CD4-positive, alpha-beta T cell (primary cell): ENCODE data around the gene DERL2. TPM values are rescaled to one million over a fixed set of nuclear protein-coding genes. Genes with fewer than 3 reads are reported as not detected.

Experiments used
- ATAC-seq: fragments of 200-7000 bp; cut with Tn5 transposase; one replicate; pipeline ENCODE4 v1.10.0; 2022; ENCODE audit warnings: mild to moderate bottlenecking; ENCODE audit not compliant: poor library complexity
- CTCF ChIA-PET: fragments of 350-600 bp; sonication (Branson Sonifier 250); formaldehyde crosslinking; loops from one replicate; lab custom pipeline; 2021; ENCODE audit warnings: antibody characterized with exemption, inconsistent platforms; lab: Charles Lee
- POLR2A ChIA-PET: fragments of 350-600 bp; sonication (Branson Sonifier 250); formaldehyde crosslinking; loops from one replicate; lab custom pipeline; 2021; ENCODE audit warnings: antibody characterized with exemption, inconsistent platforms; lab: Charles Lee
- DNase-seq, 14 experiments: peaks; one replicate each; pipeline ENCODE4 v3.0.0-alpha.2; 2013 to 2020; ENCODE audit warnings: mixed read lengths in 2 of 14
- H3K27ac ChIP-seq, 2 donors: one replicate each; pipeline versions ENCODE4 v1.5.1 to v1.7.0; 2013; ENCODE audit warnings: low read length in 2 of 2, low read depth in 1 of 2, mild to moderate bottlenecking in 1 of 2
- H3K27me3 ChIP-seq, 2 experiments: 1 replicate in 1 of 2; 2 replicates in 1 of 2; pipeline versions ENCODE4 v1.6.1 to v1.7.0; 2013; ENCODE audit warnings: low read length in 2 of 2, control low read depth in 1 of 2, mild to moderate bottlenecking in 1 of 2, moderate library complexity in 1 of 2; ENCODE audit not compliant: insufficient read depth in 2 of 2, control insufficient read depth in 1 of 2
- H3K36me3 ChIP-seq: one replicate; pipeline ENCODE4 v1.6.1; 2013; ENCODE audit warnings: low read length, control low read depth; ENCODE audit not compliant: insufficient read depth
- H3K4me1 ChIP-seq: one replicate; pipeline ENCODE4 v1.6.1; 2013; ENCODE audit warnings: low read length, control low read depth; ENCODE audit not compliant: insufficient read depth
- H3K4me3 ChIP-seq: one replicate; pipeline ENCODE4 v1.5.1; 2013; ENCODE audit warnings: mild to moderate bottlenecking, low read length, moderate library complexity
- H3K9me3 ChIP-seq, 2 experiments: 1 replicate in 1 of 2; 2 replicates in 1 of 2; pipeline versions ENCODE4 v1.6.1 to v1.7.0; 2013; ENCODE audit warnings: low read length in 2 of 2, mild to moderate bottlenecking in 2 of 2, control low read depth in 1 of 2, moderate library complexity in 1 of 2; ENCODE audit not compliant: control insufficient read depth in 1 of 2, insufficient read depth in 1 of 2
- H3K27ac Mint-ChIP-seq: one replicate; pipeline ENCODE4 v1.8.0; 2020; ENCODE audit warnings: mixed read lengths
- H3K27me3 Mint-ChIP-seq: one replicate; pipeline ENCODE4 v1.8.0; 2021; ENCODE audit warnings: mixed read lengths
- H3K36me3 Mint-ChIP-seq: one replicate; pipeline ENCODE4 v1.8.0; 2021; ENCODE audit warnings: low read depth, mixed read lengths
- H3K4me1 Mint-ChIP-seq: one replicate; pipeline ENCODE4 v1.8.0; 2021; ENCODE audit warnings: low read depth, mixed read lengths
- H3K4me3 Mint-ChIP-seq: one replicate; pipeline ENCODE4 v1.8.0; 2020; ENCODE audit warnings: mild to moderate bottlenecking, mixed read lengths
- H3K9me3 Mint-ChIP-seq: one replicate; pipeline ENCODE4 v1.8.0; 2020; ENCODE audit warnings: mixed read lengths
- intact Hi-C, 2 experiments: fragments of 100-400 bp; cut with DNase I in 1 of 2; cut with micrococcal nuclease in 1 of 2; formaldehyde crosslinking; loops; one replicate each; pipeline versions ENCODE4 v1.15.1 to v1.9.0; 2023 to 2025; cut with DNase I, micrococcal nuclease
- total RNA-seq, 174 experiments: library from RNA in 2 of 174; stranded (reverse) in 2 of 174; gene quantifications; one replicate each; pipeline ENCODE4 v1.2.3 and lab custom pipeline; 2021 to 2026
- TF ChIP-seq, protein P1 (sequence below): fragments of 200-600 bp; IDR thresholded peaks from one replicate; pipeline ENCODE4 v1.8.0; 2022; ENCODE audit warnings: antibody characterized with exemption, mild to moderate bottlenecking

The DERL2 gene
- total RNA-seq, 2 experiments from 2014 or later, result 88.3 to 98.7 TPM

- no peaks in the 10 kb centered on the region for H3K9me3 ChIP-seq
- DNase-seq (no peak), ATAC-seq (no peak)
- H3K4me3 Mint-ChIP-seq, result no peak overlapping the region
- H3K27me3 ChIP-seq, result no peaks in the 10 kb centered on the region
- TF ChIP-seq, protein P1, sequence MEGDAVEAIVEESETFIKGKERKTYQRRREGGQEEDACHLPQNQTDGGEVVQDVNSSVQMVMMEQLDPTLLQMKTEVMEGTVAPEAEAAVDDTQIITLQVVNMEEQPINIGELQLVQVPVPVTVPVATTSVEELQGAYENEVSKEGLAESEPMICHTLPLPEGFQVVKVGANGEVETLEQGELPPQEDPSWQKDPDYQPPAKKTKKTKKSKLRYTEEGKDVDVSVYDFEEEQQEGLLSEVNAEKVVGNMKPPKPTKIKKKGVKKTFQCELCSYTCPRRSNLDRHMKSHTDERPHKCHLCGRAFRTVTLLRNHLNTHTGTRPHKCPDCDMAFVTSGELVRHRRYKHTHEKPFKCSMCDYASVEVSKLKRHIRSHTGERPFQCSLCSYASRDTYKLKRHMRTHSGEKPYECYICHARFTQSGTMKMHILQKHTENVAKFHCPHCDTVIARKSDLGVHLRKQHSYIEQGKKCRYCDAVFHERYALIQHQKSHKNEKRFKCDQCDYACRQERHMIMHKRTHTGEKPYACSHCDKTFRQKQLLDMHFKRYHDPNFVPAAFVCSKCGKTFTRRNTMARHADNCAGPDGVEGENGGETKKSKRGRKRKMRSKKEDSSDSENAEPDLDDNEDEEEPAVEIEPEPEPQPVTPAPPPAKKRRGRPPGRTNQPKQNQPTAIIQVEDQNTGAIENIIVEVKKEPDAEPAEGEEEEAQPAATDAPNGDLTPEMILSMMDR, result no peak
- no peak overlapping the region for H3K27ac ChIP-seq
- no peak overlapping the region for H3K27ac Mint-ChIP-seq
- H3K27me3 Mint-ChIP-seq, result no peaks in the 10 kb centered on the region
- peaks cover 84% of the 10 kb centered on the region for H3K36me3 Mint-ChIP-seq
- H3K9me3 Mint-ChIP-seq, result no peaks in the 10 kb centered on the region
- H3K4me3 ChIP-seq, result no peak overlapping the region
- H3K36me3 ChIP-seq, result peaks cover 81% of the 10 kb centered on the region
- CTCF ChIA-PET, result interaction anchor here (3.6 kb wide), 1 partner anchor 14 kb away, joined by 31 read pairs; the partner anchor contains the start of gene C1QBP
- POLR2A ChIA-PET, result no interaction called here
- H3K4me1 Mint-ChIP-seq, result peaks cover 35% of the 10 kb centered on the region
- intact Hi-C loops, result loop anchor here in 1 of 2 experiments (5.0 to 10.0 kb wide), 2 partner anchors 228 to 1220 kb away; partner anchors contain the start of genes KIAA0753 and TXNDC17
- peaks cover 12% of the 10 kb centered on the region for H3K4me1 ChIP-seq
Observed at GRCh38 chr17:5424909-5425308, 61.1 kb downstream of the DERL2 start.

GRCh38 chr17:5422505-5422904 is 63.5 kb downstream of the DERL2 start:
- CTCF ChIA-PET, result interaction anchor here (3.6 kb wide), 1 partner anchor 17 kb away, joined by 31 read pairs; the partner anchor contains the start of gene C1QBP
- DNase-seq, result no peak
- ATAC-seq, result no peak
- H3K27ac Mint-ChIP-seq, result peak overlapping the region; percentile 1
- POLR2A ChIA-PET, result interaction anchor here (1.0 to 1.1 kb wide), 2 partner anchors 46 to 63 kb away, joined by 3 read pairs; partner anchors contain the start of genes DERL2, DHX33 and MIS12
- TF ChIP-seq, protein P1, result no peak
- H3K27me3 Mint-ChIP-seq, result no peaks in the 10 kb centered on the region
- Histone ChIP-seq H3K27ac (no peak overlapping the region), H3K4me1 (peaks cover 22% of the 10 kb centered on the region), H3K4me3 (no peak overlapping the region), H3K27me3 (no peaks in the 10 kb centered on the region), H3K9me3 (no peaks in the 10 kb centered on the region), H3K36me3 (peaks cover 61% of the 10 kb centered on the region)
- H3K36me3 Mint-ChIP-seq, result peaks cover 76% of the 10 kb centered on the region
- H3K4me3 Mint-ChIP-seq, result peak overlapping the region; percentile 45
- no peaks in the 10 kb centered on the region for H3K9me3 Mint-ChIP-seq
- peaks cover 47% of the 10 kb centered on the region for H3K4me1 Mint-ChIP-seq
- intact Hi-C loops, result loop anchor here in 1 of 2 experiments (5.0 to 10.0 kb wide), 2 partner anchors 225 to 1222 kb away; partner anchors contain the start of genes KIAA0753 and TXNDC17

Other genes with a start within 250 kb of the DERL2 start
- gene RABEP1, start 203.9 kb downstream of the DERL2 start, total RNA-seq, result 10 to 100 TPM; 27.4 to 31.8 TPM
- 100 to 1,000 TPM; 129 to 142 TPM for gene NUP88, start 66.5 kb downstream of the DERL2 start, total RNA-seq
- gene RPAIN, start 66.0 kb downstream of the DERL2 start, total RNA-seq, result 10 to 100 TPM; 68.7 to 77.5 TPM
- 10 to 100 TPM; 59.9 to 62.9 TPM for gene C1QBP, start 47.0 kb downstream of the DERL2 start, total RNA-seq
- gene DHX33, start 17.2 kb downstream of the DERL2 start, total RNA-seq, result 1 to 10 TPM; 2.5 to 2.9 TPM
- gene MIS12, start 388 bp upstream of the DERL2 start, total RNA-seq, result 10 to 100 TPM; 19.2 to 20.3 TPM
- gene NLRP1, start 98.3 kb upstream of the DERL2 start, total RNA-seq, result 100 to 1,000 TPM; 254 to 258 TPM